GM10248 (cell line): ENCODE measurements around the gene TRA2B.
A peak's percentile ranks its signal among the peaks of the same experiment; 100 is the strongest.

Source experiments
- CTCF ChIA-PET: fragments of 300-600 bp; sonication (Branson Sonifier 250); formaldehyde crosslinking; extraction: SDS; loops from one replicate; lab custom pipeline; 2021; ENCODE audit warnings: antibody characterized with exemption; lab: Yijun Ruan, JAX
- POLR2A ChIA-PET: fragments of 350-650 bp; sonication (Branson Sonifier 250); formaldehyde crosslinking; extraction: SDS; loops from one replicate; lab custom pipeline; 2020; ENCODE audit warnings: antibody characterized with exemption; lab: Yijun Ruan, JAX
- DNase-seq: peaks from one replicate; pipeline ENCODE4 v3.0.0; 2012; ENCODE audit errors: extremely low spot score
- TF ChIP-seq, protein P1 (sequence below): IDR thresholded peaks from 2 replicates; pipeline ENCODE4 v1.5.1; 2012; ENCODE audit warnings: mild to moderate bottlenecking, low read depth; ENCODE audit errors: extremely low read depth, missing control alignments, control extremely low read depth

Gene TRA2B

DNA sequence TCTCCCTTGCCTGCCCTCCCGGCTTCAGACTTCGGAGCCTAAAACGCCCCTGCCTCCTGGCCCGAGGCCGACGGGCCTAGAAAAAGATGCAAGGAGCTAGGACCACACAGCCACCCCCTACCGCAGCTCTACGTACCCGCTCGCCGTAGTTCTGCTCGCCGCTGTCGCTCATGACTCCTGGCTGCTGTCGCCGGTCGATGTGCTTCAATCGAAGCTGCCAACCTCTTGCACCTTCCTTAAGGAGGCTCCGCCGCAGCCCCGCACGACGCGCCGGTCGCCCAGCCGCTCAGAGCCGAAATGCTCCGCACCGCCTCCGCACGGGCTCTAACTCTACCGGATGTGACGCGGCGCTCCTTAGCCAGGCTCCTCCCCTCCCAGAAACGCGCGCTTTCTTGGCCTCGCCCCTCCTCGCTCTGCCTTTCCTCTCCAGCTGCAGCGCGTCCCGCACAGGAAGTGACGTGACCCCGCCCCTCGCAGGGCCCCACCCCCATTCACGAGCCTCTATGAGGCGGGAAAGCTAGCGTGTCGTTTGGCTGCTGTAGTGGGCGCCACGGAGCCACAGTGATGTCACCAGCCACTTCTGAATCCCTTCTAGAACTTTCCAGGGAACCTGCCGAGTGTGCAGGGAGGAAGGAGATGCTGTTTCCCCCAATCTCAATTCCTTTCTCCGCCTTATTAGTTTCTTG, at the start of gene TRA2B:
Gene TRA2B, minus strand, starts transcription at position 326 of the 686 bp plus-strand sequence. Its CDS starts 154 bp downstream, at position 172.
- POLR2A ChIA-PET, result interaction anchor here (0.6 to 3.5 kb wide), 6 partner anchors 11 to 846 kb away, joined by 3 to 35 read pairs (median 4); partner anchors contain the start of genes DNAJB11 and EIF4A2

DNA sequence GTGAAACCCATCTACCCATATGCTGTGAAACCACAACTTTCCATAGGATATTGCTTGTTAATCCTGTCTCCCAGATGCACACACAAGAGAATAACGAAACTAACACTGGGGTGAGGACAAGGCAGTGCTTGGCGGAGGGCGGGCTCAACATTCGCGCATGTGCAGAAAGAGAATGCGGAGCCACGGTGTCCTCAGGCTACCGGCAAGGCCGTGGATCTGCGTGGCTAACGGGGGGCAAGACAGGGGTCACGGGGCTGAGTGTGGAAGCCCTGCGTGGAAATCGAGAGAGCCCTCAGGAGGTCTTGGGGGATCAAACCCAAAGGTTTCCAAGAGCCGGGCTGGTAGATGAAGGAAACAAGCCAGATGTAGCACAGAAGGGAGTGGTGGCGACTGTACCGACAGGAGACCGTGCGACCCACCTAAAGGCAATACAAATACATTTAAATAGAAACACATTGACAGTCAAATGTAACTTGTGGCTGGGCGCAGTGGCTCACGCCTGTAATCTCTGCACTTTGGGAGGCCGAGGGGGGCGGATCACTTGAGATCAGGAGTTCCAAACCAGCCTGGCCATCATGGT, 48.5 kb upstream of the TRA2B start:
- TF ChIP-seq, protein P1, sequence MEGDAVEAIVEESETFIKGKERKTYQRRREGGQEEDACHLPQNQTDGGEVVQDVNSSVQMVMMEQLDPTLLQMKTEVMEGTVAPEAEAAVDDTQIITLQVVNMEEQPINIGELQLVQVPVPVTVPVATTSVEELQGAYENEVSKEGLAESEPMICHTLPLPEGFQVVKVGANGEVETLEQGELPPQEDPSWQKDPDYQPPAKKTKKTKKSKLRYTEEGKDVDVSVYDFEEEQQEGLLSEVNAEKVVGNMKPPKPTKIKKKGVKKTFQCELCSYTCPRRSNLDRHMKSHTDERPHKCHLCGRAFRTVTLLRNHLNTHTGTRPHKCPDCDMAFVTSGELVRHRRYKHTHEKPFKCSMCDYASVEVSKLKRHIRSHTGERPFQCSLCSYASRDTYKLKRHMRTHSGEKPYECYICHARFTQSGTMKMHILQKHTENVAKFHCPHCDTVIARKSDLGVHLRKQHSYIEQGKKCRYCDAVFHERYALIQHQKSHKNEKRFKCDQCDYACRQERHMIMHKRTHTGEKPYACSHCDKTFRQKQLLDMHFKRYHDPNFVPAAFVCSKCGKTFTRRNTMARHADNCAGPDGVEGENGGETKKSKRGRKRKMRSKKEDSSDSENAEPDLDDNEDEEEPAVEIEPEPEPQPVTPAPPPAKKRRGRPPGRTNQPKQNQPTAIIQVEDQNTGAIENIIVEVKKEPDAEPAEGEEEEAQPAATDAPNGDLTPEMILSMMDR, result no peak
- POLR2A ChIA-PET, result no interaction called here
- CTCF ChIA-PET, result interaction anchor here (0.7 to 6.0 kb wide), 7 partner anchors 9 to 1176 kb away, joined by 3 to 32 read pairs (median 9); no protein-coding TSS in a partner anchor
- no peak for DNase-seq

More for the DNA sequence above, at the start of gene TRA2B:
- TF ChIP-seq, protein P1, result peak; percentile 28
- CTCF ChIA-PET, result interaction anchor here (1.0 kb wide), 1 partner anchor 39 kb away, joined by 3 read pairs; no protein-coding TSS in a partner anchor
- DNase-seq, result peak; percentile 98

DNA sequence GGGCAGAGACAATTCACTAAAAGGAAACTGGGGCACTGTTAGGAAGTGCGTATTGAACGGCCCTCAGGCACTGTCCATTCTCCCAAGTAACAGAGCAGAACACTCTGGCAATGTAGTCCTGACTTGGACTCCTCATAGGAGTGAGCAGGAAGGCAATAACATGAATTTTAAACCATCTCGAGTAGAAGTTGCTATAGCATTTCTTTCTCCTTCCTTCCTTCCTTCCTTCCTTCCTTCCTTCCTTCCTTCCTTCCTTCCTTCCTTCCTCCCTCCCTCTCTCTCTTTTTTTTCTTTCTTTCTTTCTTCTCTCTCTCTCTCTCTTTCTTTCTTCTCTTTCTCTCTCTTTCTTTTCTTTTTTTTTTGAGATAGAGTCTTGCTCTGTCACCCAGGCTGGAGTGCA, 46.4 kb upstream of the TRA2B start:
- TF ChIP-seq, protein P1, result no peak
- POLR2A ChIA-PET, result no interaction called here
- DNase-seq, result no peak
- CTCF ChIA-PET, result interaction anchor here (2.6 to 9.8 kb wide), 2 partner anchors 258 to 556 kb away, joined by 27 to 103 read pairs; no protein-coding TSS in a partner anchor

DNA sequence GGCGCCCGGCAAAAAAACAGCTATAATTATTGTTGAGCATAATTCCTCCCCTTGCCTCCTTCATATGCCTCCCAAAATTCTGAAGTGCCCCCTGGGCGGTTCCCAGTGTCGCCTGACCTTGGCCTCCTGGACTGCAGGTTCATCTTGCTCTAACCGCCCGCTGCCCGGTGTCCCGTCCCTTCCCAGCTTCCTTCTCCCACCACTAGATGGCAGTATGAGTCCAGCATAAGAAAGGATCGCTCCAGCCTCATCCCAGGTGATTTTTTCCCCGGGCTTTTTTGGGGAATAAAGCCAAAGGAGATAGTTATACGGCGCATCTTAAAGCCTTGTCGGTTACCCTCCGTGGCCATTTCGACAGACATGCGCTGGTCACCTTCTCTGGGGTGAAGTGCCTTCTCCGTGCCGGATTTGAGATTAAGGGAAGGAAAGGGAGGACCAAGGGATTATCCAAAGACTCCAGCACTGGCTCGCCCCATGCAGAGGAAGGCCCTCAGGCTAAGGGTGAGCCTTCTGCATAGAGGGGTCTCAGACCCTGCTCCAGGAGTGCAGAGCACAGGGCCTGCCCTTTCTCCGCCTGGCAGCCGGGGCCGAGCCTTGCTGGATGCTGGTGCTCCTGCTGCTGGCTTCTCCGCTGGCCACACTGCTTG, 45.8 kb upstream of the TRA2B start:
- CTCF ChIA-PET, result interaction anchor here (0.7 to 9.8 kb wide), 46 partner anchors 9 to 633 kb away, joined by 3 to 105 read pairs (median 4); partner anchors contain the start of genes AHSG and ETV5
- TF ChIP-seq, protein P1, result peak; percentile 89
- POLR2A ChIA-PET, result no interaction called here
- peak; percentile 81 for DNase-seq

DNA sequence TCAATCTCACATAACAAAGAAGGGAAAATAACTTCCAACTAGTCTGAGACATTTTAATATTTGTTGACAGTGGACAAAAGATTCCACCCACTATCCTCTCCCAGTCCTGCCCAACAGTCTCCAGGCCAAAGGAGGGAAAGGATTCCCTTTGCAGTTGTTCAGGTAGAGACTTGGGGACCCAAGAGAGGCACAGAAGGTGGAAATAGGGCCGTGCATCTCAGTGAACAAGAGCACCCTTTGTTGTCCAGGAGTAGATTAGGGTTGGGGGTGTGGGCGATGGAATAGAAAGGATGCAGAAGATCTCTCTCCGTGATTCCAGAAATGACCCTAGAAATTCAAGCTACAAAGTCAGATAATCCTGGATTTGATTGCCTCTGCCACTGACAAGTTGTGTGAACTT, 44.8 kb upstream of the TRA2B start:
- CTCF ChIA-PET, result interaction anchor here (0.7 to 9.8 kb wide), 42 partner anchors 10 to 634 kb away, joined by 3 to 105 read pairs (median 4); partner anchors contain the start of genes AHSG and ETV5
- TF ChIP-seq, protein P1, result no peak
- POLR2A ChIA-PET, result interaction anchor here (0.6 kb wide), 2 partner anchors 806 to 1039 kb away, joined by 3 to 4 read pairs; no protein-coding TSS in a partner anchor
- DNase-seq, result no peak

DNA sequence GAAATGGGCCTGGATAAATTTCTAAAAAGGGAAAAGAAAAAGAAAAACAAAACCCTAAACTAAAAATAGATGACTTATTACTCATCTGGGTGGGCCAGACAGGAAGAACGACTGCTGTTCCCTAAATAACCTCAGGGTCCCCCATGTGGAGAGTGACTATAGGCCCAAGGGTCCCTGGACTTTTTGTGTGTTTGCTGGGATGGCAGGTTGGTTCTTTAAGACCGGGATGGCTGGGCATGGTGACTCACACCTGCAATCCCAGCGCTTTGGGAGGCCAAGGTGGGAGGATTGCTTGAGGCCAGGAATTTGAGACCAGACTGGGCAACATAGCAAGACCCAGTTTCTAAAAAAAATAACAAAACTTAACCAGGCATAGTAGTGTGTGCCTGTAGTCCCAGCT, 43.8 kb upstream of the TRA2B start:
- POLR2A ChIA-PET, result no interaction called here
- DNase-seq, result no peak
- CTCF ChIA-PET, result interaction anchor here (1.1 to 9.8 kb wide), 5 partner anchors 244 to 635 kb away, joined by 4 to 105 read pairs (median 31); partner anchors contain the start of gene AHSG
- TF ChIP-seq, protein P1, result no peak
